Measurements from ENCODE around the gene CSNK1G2.

- TF ChIP-seq CTCF (conservative IDR thresholded peaks at IDR 0.05; ENCODE audit: low read depth in 2 of 2) (no peak), STAT1 (IDR thresholded peaks at IDR 0.05; ENCODE audit: unreplicated experiment) (no peak), EZH2 (IDR thresholded peaks at IDR 0.05; ENCODE audit: low read depth, unreplicated experiment) (no peak), POLR2AphosphoS5 (IDR thresholded peaks at IDR 0.05; ENCODE audit: low read depth) (no peak), REST (IDR thresholded peaks at IDR 0.05; ENCODE audit: unreplicated experiment) (no peak), CREB1 (CRISPR knock-in tag; IDR thresholded peaks at IDR 0.05; ENCODE audit: low read depth) (no peak)
Measured at GRCh38 chr19:2013683-2013961, 72.7 kb downstream of the CSNK1G2 start.

All from GM23338 (cell line).